CD4-positive, alpha-beta T cell (primary cell): Measurements from ENCODE around the gene JUNB. TPM values are rescaled to one million over a fixed set of nuclear protein-coding genes. Genes with fewer than 3 reads are reported as not detected.
A peak's percentile ranks its signal among the peaks of the same experiment; 100 is the strongest.

Source experiments
- ATAC-seq: fragments of 200-7000 bp; cut with Tn5 transposase; one replicate; pipeline ENCODE4 v1.10.0; 2022; ENCODE audit warnings: mild to moderate bottlenecking; ENCODE audit not compliant: poor library complexity
- CTCF ChIA-PET: fragments of 350-600 bp; sonication (Branson Sonifier 250); formaldehyde crosslinking; loops from one replicate; lab custom pipeline; 2021; ENCODE audit warnings: antibody characterized with exemption, inconsistent platforms; lab: Charles Lee
- POLR2A ChIA-PET: fragments of 350-600 bp; sonication (Branson Sonifier 250); formaldehyde crosslinking; loops from one replicate; lab custom pipeline; 2021; ENCODE audit warnings: antibody characterized with exemption, inconsistent platforms; lab: Charles Lee
- DNase-seq, 14 experiments: peaks; one replicate each; pipeline ENCODE4 v3.0.0-alpha.2; 2013 to 2020; ENCODE audit warnings: mixed read lengths in 2 of 14
- H3K27ac ChIP-seq, 2 donors: one replicate each; pipeline versions ENCODE4 v1.5.1 to v1.7.0; 2013; ENCODE audit warnings: low read length in 2 of 2, low read depth in 1 of 2, mild to moderate bottlenecking in 1 of 2
- H3K27me3 ChIP-seq, 2 experiments: 1 replicate in 1 of 2; 2 replicates in 1 of 2; pipeline versions ENCODE4 v1.6.1 to v1.7.0; 2013; ENCODE audit warnings: low read length in 2 of 2, control low read depth in 1 of 2, mild to moderate bottlenecking in 1 of 2, moderate library complexity in 1 of 2; ENCODE audit not compliant: insufficient read depth in 2 of 2, control insufficient read depth in 1 of 2
- H3K36me3 ChIP-seq: one replicate; pipeline ENCODE4 v1.6.1; 2013; ENCODE audit warnings: low read length, control low read depth; ENCODE audit not compliant: insufficient read depth
- H3K4me1 ChIP-seq: one replicate; pipeline ENCODE4 v1.6.1; 2013; ENCODE audit warnings: low read length, control low read depth; ENCODE audit not compliant: insufficient read depth
- H3K4me3 ChIP-seq: one replicate; pipeline ENCODE4 v1.5.1; 2013; ENCODE audit warnings: mild to moderate bottlenecking, low read length, moderate library complexity
- H3K9me3 ChIP-seq, 2 experiments: 1 replicate in 1 of 2; 2 replicates in 1 of 2; pipeline versions ENCODE4 v1.6.1 to v1.7.0; 2013; ENCODE audit warnings: low read length in 2 of 2, mild to moderate bottlenecking in 2 of 2, control low read depth in 1 of 2, moderate library complexity in 1 of 2; ENCODE audit not compliant: control insufficient read depth in 1 of 2, insufficient read depth in 1 of 2
- H3K27ac Mint-ChIP-seq: one replicate; pipeline ENCODE4 v1.8.0; 2020; ENCODE audit warnings: mixed read lengths
- H3K27me3 Mint-ChIP-seq: one replicate; pipeline ENCODE4 v1.8.0; 2021; ENCODE audit warnings: mixed read lengths
- H3K36me3 Mint-ChIP-seq: one replicate; pipeline ENCODE4 v1.8.0; 2021; ENCODE audit warnings: low read depth, mixed read lengths
- H3K4me1 Mint-ChIP-seq: one replicate; pipeline ENCODE4 v1.8.0; 2021; ENCODE audit warnings: low read depth, mixed read lengths
- H3K4me3 Mint-ChIP-seq: one replicate; pipeline ENCODE4 v1.8.0; 2020; ENCODE audit warnings: mild to moderate bottlenecking, mixed read lengths
- H3K9me3 Mint-ChIP-seq: one replicate; pipeline ENCODE4 v1.8.0; 2020; ENCODE audit warnings: mixed read lengths
- intact Hi-C, 2 experiments: fragments of 100-400 bp; cut with DNase I in 1 of 2; cut with micrococcal nuclease in 1 of 2; formaldehyde crosslinking; loops; one replicate each; pipeline versions ENCODE4 v1.15.1 to v1.9.0; 2023 to 2025; cut with DNase I, micrococcal nuclease
- total RNA-seq, 174 experiments: library from RNA in 2 of 174; stranded (reverse) in 2 of 174; gene quantifications; one replicate each; pipeline ENCODE4 v1.2.3 and lab custom pipeline; 2021 to 2026
- TF ChIP-seq, protein P1 (sequence below): fragments of 200-600 bp; IDR thresholded peaks from one replicate; pipeline ENCODE4 v1.8.0; 2022; ENCODE audit warnings: antibody characterized with exemption, mild to moderate bottlenecking

Gene JUNB
- total RNA-seq, 2 experiments from 2014 or later = 2,467 to 2,518 TPM

DNA sequence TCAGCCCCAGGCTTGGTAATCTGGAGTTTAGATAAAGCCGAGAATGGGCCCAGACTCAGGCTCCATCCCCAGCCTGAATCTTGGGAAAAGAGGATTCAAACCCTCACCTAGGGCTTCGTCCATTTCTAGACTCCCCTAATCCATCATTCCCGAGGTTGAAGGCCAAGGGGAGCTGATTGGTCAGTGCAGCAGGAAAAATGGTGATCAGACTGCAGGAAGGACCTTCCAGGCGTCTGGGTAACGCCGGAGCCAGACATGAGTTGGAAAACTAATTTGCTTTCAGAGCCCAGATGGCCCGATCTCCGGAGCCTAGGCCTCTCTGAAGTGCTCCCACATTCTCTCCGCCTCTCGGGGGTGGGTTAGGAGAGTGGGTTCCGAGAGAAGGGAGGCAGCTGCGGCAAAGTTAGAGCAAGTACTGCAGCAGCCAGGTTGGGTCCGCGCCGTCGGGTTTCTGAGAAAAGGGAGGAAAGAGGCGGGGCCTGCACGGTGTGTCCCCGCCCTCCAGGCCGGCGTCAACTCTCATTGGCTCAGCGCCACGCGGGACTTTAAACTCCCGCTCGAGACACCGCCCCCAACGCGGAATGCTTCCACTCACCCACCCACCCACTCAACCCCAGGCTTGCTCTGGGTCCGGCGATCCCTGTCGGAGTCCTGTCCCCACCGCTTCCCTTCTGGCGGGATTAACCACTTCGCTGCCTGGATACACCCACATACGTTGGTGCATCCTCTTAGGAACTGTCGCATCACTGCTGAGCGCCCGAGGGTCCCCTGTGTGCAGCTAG lies 43.9 kb downstream of the JUNB start:
- TF ChIP-seq, protein P1, sequence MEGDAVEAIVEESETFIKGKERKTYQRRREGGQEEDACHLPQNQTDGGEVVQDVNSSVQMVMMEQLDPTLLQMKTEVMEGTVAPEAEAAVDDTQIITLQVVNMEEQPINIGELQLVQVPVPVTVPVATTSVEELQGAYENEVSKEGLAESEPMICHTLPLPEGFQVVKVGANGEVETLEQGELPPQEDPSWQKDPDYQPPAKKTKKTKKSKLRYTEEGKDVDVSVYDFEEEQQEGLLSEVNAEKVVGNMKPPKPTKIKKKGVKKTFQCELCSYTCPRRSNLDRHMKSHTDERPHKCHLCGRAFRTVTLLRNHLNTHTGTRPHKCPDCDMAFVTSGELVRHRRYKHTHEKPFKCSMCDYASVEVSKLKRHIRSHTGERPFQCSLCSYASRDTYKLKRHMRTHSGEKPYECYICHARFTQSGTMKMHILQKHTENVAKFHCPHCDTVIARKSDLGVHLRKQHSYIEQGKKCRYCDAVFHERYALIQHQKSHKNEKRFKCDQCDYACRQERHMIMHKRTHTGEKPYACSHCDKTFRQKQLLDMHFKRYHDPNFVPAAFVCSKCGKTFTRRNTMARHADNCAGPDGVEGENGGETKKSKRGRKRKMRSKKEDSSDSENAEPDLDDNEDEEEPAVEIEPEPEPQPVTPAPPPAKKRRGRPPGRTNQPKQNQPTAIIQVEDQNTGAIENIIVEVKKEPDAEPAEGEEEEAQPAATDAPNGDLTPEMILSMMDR = no peak
- Histone ChIP-seq H3K27ac (no peak overlapping the region), H3K4me3 (no peak overlapping the region), H3K27me3 (peaks cover 86 to 92% of the 10 kb centered on the region in 2 experiments), H3K9me3 (peaks cover 0 to 44% of the 10 kb centered on the region in 2 experiments), H3K4me1 (peaks cover 43% of the 10 kb centered on the region), H3K36me3 (no peaks in the 10 kb centered on the region)
- Mint-ChIP-seq H3K4me1 (peaks cover 42% of the 10 kb centered on the region), H3K36me3 (no peaks in the 10 kb centered on the region), H3K4me3 (peak overlapping the region; percentile 31), H3K27me3 (peaks cover 88% of the 10 kb centered on the region), H3K9me3 (no peaks in the 10 kb centered on the region), H3K27ac (no peak overlapping the region)
- intact Hi-C loops = no loop called here
- ATAC-seq (peak; percentile 34), DNase-seq (peak in 4 of 14 experiments; percentile 16 to 65 (median 40))
- POLR2A ChIA-PET = no interaction called here
- CTCF ChIA-PET = interaction anchor here (0.6 to 0.9 kb wide), 2 partner anchors 37 to 75 kb away, joined by 3 to 4 read pairs; no protein-coding TSS in a partner anchor

DNA sequence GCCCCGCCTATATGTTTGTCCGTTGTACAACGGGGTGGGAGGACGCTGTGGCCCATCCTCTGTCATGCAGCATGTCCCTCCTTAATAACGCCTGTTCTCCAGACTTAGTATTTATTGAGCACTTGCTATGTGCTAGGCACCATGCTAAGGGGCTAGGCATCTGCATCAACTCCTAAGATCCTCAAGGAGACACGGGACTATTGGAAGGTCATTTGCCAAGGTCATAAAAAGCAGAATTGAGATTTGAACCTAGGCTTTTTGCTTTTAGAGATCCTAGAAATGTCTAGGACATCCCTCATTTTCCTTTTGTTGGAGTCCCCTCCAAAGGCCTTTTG lies 45.2 kb downstream of the JUNB start:
- H3K27me3 Mint-ChIP-seq = peaks cover 88% of the 10 kb centered on the region
- ATAC-seq = no peak
- H3K36me3 Mint-ChIP-seq = no peaks in the 10 kb centered on the region
- H3K4me1 ChIP-seq = peaks cover 57% of the 10 kb centered on the region
- H3K27ac Mint-ChIP-seq = no peak overlapping the region
- no peak for DNase-seq
- no peak overlapping the region for H3K4me3 Mint-ChIP-seq
- POLR2A ChIA-PET = interaction anchor here (1.8 kb wide), 1 partner anchor 44 kb away, joined by 5 read pairs; no protein-coding TSS in a partner anchor
- peaks cover 86 to 92% of the 10 kb centered on the region in 2 experiments for H3K27me3 ChIP-seq
- peaks cover 55% of the 10 kb centered on the region for H3K4me1 Mint-ChIP-seq
- TF ChIP-seq, protein P1 = no peak
- H3K4me3 ChIP-seq = no peak overlapping the region
- intact Hi-C loops = loop anchor here in 1 of 2 experiments (2.0 kb wide), 1 partner anchor 30 kb away; the partner anchor contains the start of gene RNASEH2A
- no peaks in the 10 kb centered on the region for H3K36me3 ChIP-seq
- no peaks in the 10 kb centered on the region for H3K9me3 Mint-ChIP-seq
- CTCF ChIA-PET = interaction anchor here (1.3 kb wide), 1 partner anchor 76 kb away, joined by 4 read pairs; no protein-coding TSS in a partner anchor
- H3K27ac ChIP-seq = no peak overlapping the region
- peaks cover 0 to 50% of the 10 kb centered on the region in 2 experiments for H3K9me3 ChIP-seq

DNA sequence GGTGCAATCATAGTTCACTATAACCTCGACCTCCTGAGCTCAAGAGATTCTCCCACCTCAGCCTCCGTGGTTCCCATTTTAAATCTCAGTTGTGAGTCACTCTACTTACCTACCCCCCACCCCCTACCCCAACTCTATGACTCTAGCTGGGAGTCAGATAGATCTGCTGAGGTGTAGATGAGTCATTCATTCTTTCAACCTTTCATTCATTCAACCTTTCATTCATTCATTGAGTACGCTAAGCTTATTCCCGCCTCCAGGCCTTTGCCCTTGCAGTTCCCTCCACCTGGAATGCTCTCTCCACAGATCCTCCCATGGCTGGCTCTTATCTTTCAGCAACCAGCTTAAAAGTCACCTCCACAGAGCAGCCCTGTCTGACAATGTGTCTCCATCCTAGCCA lies 45.9 kb downstream of the JUNB start:
- ATAC-seq (no peak), DNase-seq (no peak)
- intact Hi-C loops = loop anchor here in 1 of 2 experiments (2.0 kb wide), 1 partner anchor 30 kb away; the partner anchor contains the start of gene RNASEH2A
- Mint-ChIP-seq H3K27ac (no peak overlapping the region), H3K4me3 (no peak overlapping the region), H3K36me3 (no peaks in the 10 kb centered on the region), H3K4me1 (peaks cover 51% of the 10 kb centered on the region), H3K27me3 (peaks cover 88% of the 10 kb centered on the region), H3K9me3 (no peaks in the 10 kb centered on the region)
- ChIA-PET POLR2A (interaction anchor here (1.8 kb wide), 1 partner anchor 45 kb away, joined by 5 read pairs; no protein-coding TSS in a partner anchor), CTCF (interaction anchor here (0.7 to 1.3 kb wide), 6 partner anchors 11 to 77 kb away, joined by 3 to 5 read pairs (median 4); partner anchors contain the start of genes GCDH, PRDX2 and THSD8)
- no peak overlapping the region for H3K27ac ChIP-seq
- TF ChIP-seq, protein P1 = no peak
- H3K4me3 ChIP-seq = no peak overlapping the region
- no peaks in the 10 kb centered on the region for H3K36me3 ChIP-seq
- peaks cover 0 to 49% of the 10 kb centered on the region in 2 experiments for H3K9me3 ChIP-seq
- H3K4me1 ChIP-seq = peaks cover 56% of the 10 kb centered on the region
- peaks cover 86 to 91% of the 10 kb centered on the region in 2 experiments for H3K27me3 ChIP-seq
